SK-N-SH treated with all-trans-retinoic acid at 6 μM for 48 hours (cell line): ENCODE measurements around the gene PLA2G15.

Experiments
- ATAC-seq: fragments of 200-7000 bp; cut with Tn5 transposase; 3 replicates; pipeline ENCODE4 v1.9.1; 2020; ENCODE audit warnings: mild to moderate bottlenecking, moderate library complexity
- ARNTL ChIP-seq: fragments of 450-650 bp; formaldehyde crosslinking; IDR thresholded peaks from 2 replicates; pipeline ENCODE4 v1.5.0; 2020; ENCODE audit warnings: low read depth, mild to moderate bottlenecking, moderate library complexity, borderline replicate concordance
- BACH2 ChIP-seq: fragments of 250-450 bp; sonication (Bioruptor Pico); IDR thresholded peaks from 2 replicates; pipeline ENCODE4 v1.9.0; 2021; ENCODE audit warnings: mild to moderate bottlenecking, borderline replicate concordance
- CSDC2 ChIP-seq: fragments of 250-450 bp; sonication (Bioruptor Pico); IDR thresholded peaks from 2 replicates; pipeline ENCODE4 v1.5.0; 2020; ENCODE audit warnings: mild to moderate bottlenecking, moderate library complexity
- ESRRG ChIP-seq: fragments of 250-450 bp; sonication (Bioruptor Pico); IDR thresholded peaks from 2 replicates; pipeline ENCODE4 v1.6.1; 2021; ENCODE audit warnings: mild to moderate bottlenecking
- GLIS3 ChIP-seq: fragments of 250-450 bp; sonication (Bioruptor Pico); IDR thresholded peaks from 2 replicates; pipeline ENCODE4 v1.5.0; 2020; ENCODE audit warnings: mild to moderate bottlenecking, moderate library complexity
- ISL1 ChIP-seq: fragments of 250-450 bp; sonication (Bioruptor Pico); IDR thresholded peaks from 2 replicates; pipeline ENCODE4 v2.1.2; 2022; ENCODE audit warnings: mild to moderate bottlenecking, moderate library complexity
- OSR1 ChIP-seq: fragments of 250-450 bp; sonication (Bioruptor Pico); IDR thresholded peaks from 2 replicates; pipeline ENCODE4 v1.8.0; 2022; ENCODE audit warnings: moderate library complexity, mild to moderate bottlenecking, inconsistent platforms
- SNAI2 ChIP-seq: fragments of 250-450 bp; sonication (Bioruptor Pico); IDR thresholded peaks from 2 replicates; pipeline ENCODE4 v1.5.0; 2020; ENCODE audit warnings: mild to moderate bottlenecking, moderate library complexity
- TCF4 ChIP-seq: fragments of 250-450 bp; sonication (Bioruptor Pico); IDR thresholded peaks from 2 replicates; pipeline ENCODE4 v1.8.0; 2021; ENCODE audit warnings: mild to moderate bottlenecking, moderate library complexity, borderline replicate concordance
- TOX ChIP-seq: fragments of 250-450 bp; sonication (Bioruptor Pico); IDR thresholded peaks from 2 replicates; pipeline ENCODE4 v1.8.0; 2021; ENCODE audit warnings: mild to moderate bottlenecking, moderate library complexity, borderline replicate concordance
- TSHZ2 ChIP-seq: fragments of 250-450 bp; sonication (Bioruptor Pico); IDR thresholded peaks from 2 replicates; pipeline ENCODE4 v1.5.0; 2020; ENCODE audit warnings: mild to moderate bottlenecking, moderate library complexity
- ZC3H10 ChIP-seq: fragments of 250-450 bp; sonication (Bioruptor Pico); IDR thresholded peaks from 2 replicates; pipeline ENCODE4 v1.5.1; 2021; ENCODE audit warnings: mild to moderate bottlenecking, moderate library complexity
- ZFP3 ChIP-seq: fragments of 250-450 bp; sonication (Bioruptor Pico); IDR thresholded peaks from 2 replicates; pipeline ENCODE4 v1.5.0; 2020; ENCODE audit warnings: mild to moderate bottlenecking, moderate library complexity
- ZFP30 ChIP-seq: fragments of 450-650 bp; formaldehyde crosslinking; IDR thresholded peaks from 2 replicates; pipeline ENCODE4 v1.5.0; 2022; ENCODE audit warnings: mild to moderate bottlenecking, moderate library complexity
- ZNF565 ChIP-seq: fragments of 450-650 bp; formaldehyde crosslinking; conservative IDR thresholded peaks from 2 replicates; pipeline ENCODE4 v1.5.0; 2020; ENCODE audit warnings: low read depth, mild to moderate bottlenecking, moderate library complexity
- ZNF70 ChIP-seq: fragments of 450-650 bp; formaldehyde crosslinking; IDR thresholded peaks from 2 replicates; pipeline ENCODE4 v1.5.0; 2020; ENCODE audit warnings: mild to moderate bottlenecking, moderate library complexity
- ZNF8 ChIP-seq: fragments of 450-650 bp; formaldehyde crosslinking; IDR thresholded peaks from 2 replicates; pipeline ENCODE4 v1.5.0; 2020; ENCODE audit warnings: mild to moderate bottlenecking, moderate library complexity
- TF ChIP-seq, protein P1 (sequence below): fragments of 250-450 bp; sonication (Bioruptor Pico); IDR thresholded peaks from 2 replicates; pipeline ENCODE4 v1.8.0; 2020; ENCODE audit warnings: mild to moderate bottlenecking, moderate library complexity, borderline replicate concordance
- TF ChIP-seq, protein P2 (sequence below): fragments of 250-450 bp; sonication (Bioruptor Pico); IDR thresholded peaks from 2 replicates; pipeline ENCODE4 v1.5.1; 2021; ENCODE audit warnings: mild to moderate bottlenecking, moderate library complexity
- TF ChIP-seq, protein P3 (sequence below): fragments of 250-450 bp; sonication (Bioruptor Pico); IDR thresholded peaks from 2 replicates; pipeline ENCODE4 v1.5.1; 2020; ENCODE audit warnings: low read depth, mild to moderate bottlenecking, moderate library complexity

Gene PLA2G15

DNA sequence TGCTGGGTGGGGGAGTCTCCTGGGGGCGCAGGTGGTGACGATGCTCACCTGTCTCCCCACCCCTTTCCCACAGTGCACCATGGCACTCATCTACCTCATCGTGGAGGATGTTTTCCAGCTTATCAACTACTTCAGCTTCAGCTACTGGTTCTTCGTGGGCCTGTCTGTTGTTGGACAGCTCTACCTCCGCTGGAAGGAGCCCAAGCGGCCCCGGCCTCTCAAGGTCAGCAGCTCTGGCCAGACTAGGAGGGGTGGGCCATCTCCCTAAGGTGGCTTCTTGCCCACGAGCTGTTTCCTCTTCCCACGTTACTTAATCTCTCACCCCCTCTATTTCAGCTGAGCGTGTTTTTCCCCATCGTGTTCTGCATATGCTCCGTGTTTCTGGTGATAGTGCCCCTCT lies 51.1 kb downstream of the PLA2G15 start:
- no peak for ATAC-seq

DNA sequence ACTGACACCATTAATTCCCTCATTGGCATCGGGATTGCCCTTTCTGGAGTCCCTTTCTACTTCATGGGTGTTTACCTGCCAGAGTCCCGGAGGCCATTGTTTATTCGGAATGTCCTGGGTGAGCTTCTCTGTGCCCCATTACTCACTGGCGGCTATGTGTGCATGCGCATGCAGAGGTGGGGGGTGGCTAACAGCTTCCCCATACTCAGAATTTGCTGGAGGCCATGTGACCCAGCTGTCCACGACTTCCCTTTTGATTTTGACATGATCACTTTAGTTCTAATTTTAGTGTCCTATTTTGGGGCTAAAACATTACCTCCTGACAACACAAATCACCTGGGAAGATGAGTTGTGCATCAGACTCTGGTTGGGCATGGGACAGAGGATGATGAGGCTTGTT lies 51.5 kb downstream of the PLA2G15 start:
- TF ChIP-seq SNAI2 (CRISPR knock-in tag) (no peak), ZFP3 (CRISPR knock-in tag) (no peak), TOX (CRISPR knock-in tag) (no peak), ARNTL (no peak), ZNF70 (CRISPR knock-in tag) (no peak), ZFP30 (CRISPR knock-in tag) (no peak), ZNF565 (CRISPR knock-in tag) (no peak), GLIS3 (CRISPR knock-in tag) (no peak), BACH2 (CRISPR knock-in tag) (no peak), OSR1 (no peak), TCF4 (CRISPR knock-in tag) (no peak), TSHZ2 (no peak), ZC3H10 (CRISPR knock-in tag) (no peak)
- TF ChIP-seq, protein P1, sequence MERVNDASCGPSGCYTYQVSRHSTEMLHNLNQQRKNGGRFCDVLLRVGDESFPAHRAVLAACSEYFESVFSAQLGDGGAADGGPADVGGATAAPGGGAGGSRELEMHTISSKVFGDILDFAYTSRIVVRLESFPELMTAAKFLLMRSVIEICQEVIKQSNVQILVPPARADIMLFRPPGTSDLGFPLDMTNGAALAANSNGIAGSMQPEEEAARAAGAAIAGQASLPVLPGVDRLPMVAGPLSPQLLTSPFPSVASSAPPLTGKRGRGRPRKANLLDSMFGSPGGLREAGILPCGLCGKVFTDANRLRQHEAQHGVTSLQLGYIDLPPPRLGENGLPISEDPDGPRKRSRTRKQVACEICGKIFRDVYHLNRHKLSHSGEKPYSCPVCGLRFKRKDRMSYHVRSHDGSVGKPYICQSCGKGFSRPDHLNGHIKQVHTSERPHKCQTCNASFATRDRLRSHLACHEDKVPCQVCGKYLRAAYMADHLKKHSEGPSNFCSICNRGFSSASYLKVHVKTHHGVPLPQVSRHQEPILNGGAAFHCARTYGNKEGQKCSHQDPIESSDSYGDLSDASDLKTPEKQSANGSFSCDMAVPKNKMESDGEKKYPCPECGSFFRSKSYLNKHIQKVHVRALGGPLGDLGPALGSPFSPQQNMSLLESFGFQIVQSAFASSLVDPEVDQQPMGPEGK (CRISPR knock-in tag) = no peak
- TF ChIP-seq, protein P2, sequence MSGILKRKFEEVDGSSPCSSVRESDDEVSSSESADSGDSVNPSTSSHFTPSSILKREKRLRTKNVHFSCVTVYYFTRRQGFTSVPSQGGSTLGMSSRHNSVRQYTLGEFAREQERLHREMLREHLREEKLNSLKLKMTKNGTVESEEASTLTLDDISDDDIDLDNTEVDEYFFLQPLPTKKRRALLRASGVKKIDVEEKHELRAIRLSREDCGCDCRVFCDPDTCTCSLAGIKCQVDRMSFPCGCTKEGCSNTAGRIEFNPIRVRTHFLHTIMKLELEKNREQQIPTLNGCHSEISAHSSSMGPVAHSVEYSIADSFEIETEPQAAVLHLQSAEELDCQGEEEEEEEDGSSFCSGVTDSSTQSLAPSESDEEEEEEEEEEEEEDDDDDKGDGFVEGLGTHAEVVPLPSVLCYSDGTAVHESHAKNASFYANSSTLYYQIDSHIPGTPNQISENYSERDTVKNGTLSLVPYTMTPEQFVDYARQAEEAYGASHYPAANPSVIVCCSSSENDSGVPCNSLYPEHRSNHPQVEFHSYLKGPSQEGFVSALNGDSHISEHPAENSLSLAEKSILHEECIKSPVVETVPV = no peak
- no peak for ATAC-seq

More for the DNA sequence above, 51.1 kb downstream of the PLA2G15 start:
- TF ChIP-seq, protein P3, sequence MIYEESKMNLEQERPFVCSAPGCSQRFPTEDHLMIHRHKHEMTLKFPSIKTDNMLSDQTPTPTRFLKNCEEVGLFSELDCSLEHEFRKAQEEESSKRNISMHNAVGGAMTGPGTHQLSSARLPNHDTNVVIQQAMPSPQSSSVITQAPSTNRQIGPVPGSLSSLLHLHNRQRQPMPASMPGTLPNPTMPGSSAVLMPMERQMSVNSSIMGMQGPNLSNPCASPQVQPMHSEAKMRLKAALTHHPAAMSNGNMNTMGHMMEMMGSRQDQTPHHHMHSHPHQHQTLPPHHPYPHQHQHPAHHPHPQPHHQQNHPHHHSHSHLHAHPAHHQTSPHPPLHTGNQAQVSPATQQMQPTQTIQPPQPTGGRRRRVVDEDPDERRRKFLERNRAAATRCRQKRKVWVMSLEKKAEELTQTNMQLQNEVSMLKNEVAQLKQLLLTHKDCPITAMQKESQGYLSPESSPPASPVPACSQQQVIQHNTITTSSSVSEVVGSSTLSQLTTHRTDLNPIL (CRISPR knock-in tag) = no peak
- TF ChIP-seq, protein P2 = no peak
- TF ChIP-seq CSDC2 (CRISPR knock-in tag) = no peak
- no peak for TF ChIP-seq ZNF8
- TF ChIP-seq, protein P1 (CRISPR knock-in tag) = no peak
- no peak for TF ChIP-seq ZNF565 (CRISPR knock-in tag)
- TF ChIP-seq OSR1 = no peak
- no peak for TF ChIP-seq TSHZ2
- TF ChIP-seq GLIS3 (CRISPR knock-in tag) = no peak
- TF ChIP-seq ESRRG (CRISPR knock-in tag) = no peak
- no peak for TF ChIP-seq ARNTL
- no peak for TF ChIP-seq ISL1
